Natural killer cell (primary cell): ENCODE data around the gene LPCAT3. TPM values are rescaled to one million over a fixed set of nuclear protein-coding genes. Genes with fewer than 3 reads are reported as not detected.
"Not testable (repeated sequence)": the region's sequence is repeated elsewhere in the genome, so short reads cannot be mapped to it uniquely, and the experiment has no call there.

ENCODE experiments used
- ATAC-seq, 3 donors: fragments of 150-1000 bp in 2 of 3; fragments of 200-7000 bp in 1 of 3; cut with Tn5 transposase; 1 replicate in 1 of 3; 2 replicates in 2 of 3; pipeline ENCODE4 v1.10.0; 2021; ENCODE audit warnings: mild to moderate bottlenecking in 2 of 3, moderate library complexity in 2 of 3
- DNase-seq, 2 donors: peaks; one replicate each; pipeline versions ENCODE4 v3.0.0 to v3.0.0-alpha.2; 2013 to 2021; ENCODE audit warnings: mixed read lengths in 1 of 2
- H3K27ac ChIP-seq: one replicate; pipeline ENCODE4 v1.5.1; 2013; ENCODE audit warnings: mild to moderate bottlenecking, low read length
- H3K27me3 ChIP-seq: one replicate; pipeline ENCODE4 v1.6.1; 2013; ENCODE audit warnings: low read length; ENCODE audit not compliant: control insufficient read depth, insufficient read depth
- H3K36me3 ChIP-seq: one replicate; pipeline ENCODE4 v1.6.1; 2013; ENCODE audit warnings: low read length; ENCODE audit not compliant: control insufficient read depth, insufficient read depth
- H3K4me1 ChIP-seq: one replicate; pipeline ENCODE4 v1.6.1; 2013; ENCODE audit warnings: low read length; ENCODE audit not compliant: control insufficient read depth, insufficient read depth
- H3K4me3 ChIP-seq: one replicate; pipeline ENCODE4 v1.5.1; 2013; ENCODE audit warnings: low read length
- H3K9me3 ChIP-seq: one replicate; pipeline ENCODE4 v1.6.1; 2013; ENCODE audit warnings: low read length; ENCODE audit not compliant: control insufficient read depth, insufficient read depth
- H3K27ac Mint-ChIP-seq, 2 donors: one replicate each; pipeline ENCODE4 v1.8.0; 2022; ENCODE audit warnings: mild to moderate bottlenecking in 2 of 2, mixed read lengths in 2 of 2, moderate library complexity in 1 of 2
- H3K27me3 Mint-ChIP-seq, 2 donors: one replicate each; pipeline ENCODE4 v1.8.0; 2022; ENCODE audit warnings: low read depth in 2 of 2, mixed read lengths in 2 of 2
- H3K36me3 Mint-ChIP-seq: one replicate; pipeline ENCODE4 v1.8.0; 2022; ENCODE audit warnings: mixed read lengths
- H3K4me1 Mint-ChIP-seq, 2 donors: one replicate each; pipeline ENCODE4 v1.8.0; 2022; ENCODE audit warnings: mixed read lengths in 2 of 2
- H3K4me3 Mint-ChIP-seq: one replicate; pipeline ENCODE4 v1.8.0; 2022; ENCODE audit warnings: mild to moderate bottlenecking, moderate library complexity, mixed read lengths
- H3K9me3 Mint-ChIP-seq, 2 donors: one replicate each; pipeline ENCODE4 v1.8.0; 2022; ENCODE audit warnings: mixed read lengths in 2 of 2
- CTCF ChIP-seq: fragments of 200-600 bp; IDR thresholded peaks from one replicate; pipeline ENCODE4 v1.8.0; 2022; ENCODE audit warnings: antibody characterized with exemption
- WGBS: methylation state at CpG from one replicate; pipeline ENCODE4 v1.1.7; 2013; ENCODE audit warnings: missing lambda C conversion rate; ENCODE audit not compliant: insufficient coverage; 5-methylcytosine and 5-hydroxymethylcytosine counted together
- intact Hi-C: fragments of 100-400 bp; cut with micrococcal nuclease; formaldehyde crosslinking; loops from one replicate; pipeline ENCODE4 v1.14.2; 2022
- total RNA-seq, 4 donors: library from RNA; stranded (reverse); fragments of 120-200 nt in 1 of 4; gene quantifications; one replicate each; pipeline versions ENCODE4 v1.2.3 to v1.2.4, GENCODE V29; 2013 to 2022

LPCAT3 gene
- total RNA-seq, 3 donors from 2014 or later (not counting 1 experiment from before 2014, with no cell fraction given), result 45.6 to 54.3 (median 45.6) TPM

GRCh38 chr12:7058163-7058845 lies 40.0 kb upstream of the LPCAT3 start:
- DNase-seq (no peak), ATAC-seq (no peak)
- Mint-ChIP-seq H3K4me3 (no peak overlapping the region), H3K9me3 (no peaks in the 10 kb centered on the region), H3K36me3 (no peaks in the 10 kb centered on the region), H3K4me1 (no peaks in the 10 kb centered on the region), H3K27ac (no peak overlapping the region), H3K27me3 (peaks cover 24 to 26% of the 10 kb centered on the region in 2 donors)
- no peaks in the 10 kb centered on the region for H3K36me3 ChIP-seq
- no peaks in the 10 kb centered on the region for H3K9me3 ChIP-seq
- 88% methylated on average over 3 of the region's 3 CpGs for WGBS
- H3K27me3 ChIP-seq, result no peaks in the 10 kb centered on the region
- intact Hi-C loops, result no loop called here
- H3K27ac ChIP-seq, result no peak overlapping the region
- H3K4me3 ChIP-seq, result no peak overlapping the region
- no peaks in the 10 kb centered on the region for H3K4me1 ChIP-seq
- TF ChIP-seq CTCF, result no peak

- H3K27ac ChIP-seq, ATAC-seq, H3K27me3 ChIP-seq, H3K4me3 Mint-ChIP-seq, intact Hi-C loops, H3K4me1 ChIP-seq, H3K36me3 ChIP-seq, DNase-seq, H3K36me3 Mint-ChIP-seq, H3K9me3 Mint-ChIP-seq, H3K4me1 Mint-ChIP-seq, H3K27ac Mint-ChIP-seq, H3K4me3 ChIP-seq, H3K9me3 ChIP-seq: not testable (repeated sequence)
- peaks cover 27 to 36% of the 10 kb centered on the region in 2 donors for H3K27me3 Mint-ChIP-seq
- WGBS, result 100% methylated on average over 2 of the region's 2 CpGs
These were observed 37.5 kb upstream of the LPCAT3 start for GRCh38 chr12:7055736-7056135.

- WGBS, result 90% methylated on average over 2 of the region's 4 CpGs
- intact Hi-C loops, result no loop called here
These were observed 36.6 kb upstream of the LPCAT3 start for GRCh38 chr12:7054925-7055324.

GRCh38 chr12:7049973-7050372 lies 31.7 kb upstream of the LPCAT3 start:
- WGBS, result 87% methylated on average over 3 of the region's 3 CpGs
- H3K4me3 Mint-ChIP-seq, ATAC-seq, H3K27ac Mint-ChIP-seq, H3K4me1 ChIP-seq, H3K27me3 ChIP-seq, intact Hi-C loops, H3K9me3 ChIP-seq, H3K4me3 ChIP-seq, DNase-seq, H3K36me3 ChIP-seq, H3K9me3 Mint-ChIP-seq, H3K36me3 Mint-ChIP-seq, H3K27ac ChIP-seq, H3K4me1 Mint-ChIP-seq: not testable (repeated sequence)
- peaks cover 13 to 28% of the 10 kb centered on the region in 2 donors for H3K27me3 Mint-ChIP-seq

More at GRCh38 chr12:7054925-7055324, 36.6 kb upstream of the LPCAT3 start:
- TF ChIP-seq CTCF, result no peak
- DNase-seq, result no peak
- Mint-ChIP-seq H3K27me3 (peaks cover 25 to 31% of the 10 kb centered on the region in 2 donors), H3K9me3 (no peaks in the 10 kb centered on the region), H3K4me3 (no peak overlapping the region), H3K27ac (no peak overlapping the region), H3K4me1 (no peaks in the 10 kb centered on the region), H3K36me3 (no peaks in the 10 kb centered on the region)
- Histone ChIP-seq H3K4me3 (no peak overlapping the region), H3K36me3 (no peaks in the 10 kb centered on the region), H3K9me3 (no peaks in the 10 kb centered on the region), H3K27ac (no peak overlapping the region), H3K4me1 (no peaks in the 10 kb centered on the region), H3K27me3 (no peaks in the 10 kb centered on the region)
- no peak for ATAC-seq

- DNase-seq, H3K4me1 Mint-ChIP-seq, H3K36me3 ChIP-seq, H3K27ac ChIP-seq, H3K27ac Mint-ChIP-seq, H3K4me3 Mint-ChIP-seq, H3K4me3 ChIP-seq, H3K36me3 Mint-ChIP-seq, H3K9me3 ChIP-seq, ATAC-seq, H3K9me3 Mint-ChIP-seq, H3K4me1 ChIP-seq, intact Hi-C loops, H3K27me3 ChIP-seq: not testable (repeated sequence)
- peaks cover 12 to 23% of the 10 kb centered on the region in 2 donors for H3K27me3 Mint-ChIP-seq
- 85% methylated on average over 10 of the region's 10 CpGs for WGBS
These were observed 31.2 kb upstream of the LPCAT3 start for GRCh38 chr12:7049445-7049951.
